HG02642 (cell line): ENCODE measurements around the gene BSPRY.

Experiments used
- ATAC-seq: cut with Tn5 transposase; IDR thresholded peaks from one replicate; pipeline ENCODE4 v1.9.1; 2021; ENCODE audit warnings: mild to moderate bottlenecking; ENCODE audit not compliant: unreplicated experiment, poor library complexity

The BSPRY gene

DNA sequence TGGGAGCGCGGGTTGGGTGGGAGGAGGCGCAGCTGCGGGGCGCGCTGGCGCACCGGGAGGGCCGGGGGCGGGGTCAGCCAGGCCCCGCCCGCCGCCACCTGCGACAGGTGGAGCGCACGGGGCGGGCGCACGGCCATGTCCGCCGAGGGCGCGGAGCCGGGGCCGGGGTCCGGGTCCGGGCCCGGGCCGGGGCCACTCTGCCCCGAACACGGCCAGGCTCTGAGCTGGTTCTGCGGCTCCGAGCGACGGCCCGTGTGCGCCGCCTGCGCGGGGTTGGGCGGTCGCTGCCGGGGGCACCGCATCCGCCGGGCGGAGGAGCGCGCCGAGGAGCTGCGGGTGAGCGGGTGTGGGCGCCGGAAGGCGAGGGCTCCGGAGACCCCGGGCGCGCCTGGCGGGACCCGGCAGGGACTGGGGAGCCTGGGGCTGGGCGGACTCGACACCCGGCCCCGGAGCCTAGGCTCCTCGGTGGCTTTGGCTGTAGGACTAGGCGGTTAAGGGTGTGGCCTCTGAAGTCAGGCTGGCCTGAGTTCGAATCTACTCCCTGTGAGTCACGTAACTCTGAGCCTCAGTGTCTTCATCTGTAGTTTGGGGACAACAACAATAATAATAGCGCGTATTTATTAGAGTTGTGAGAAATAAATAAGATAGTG is at the start of gene BSPRY:
Gene BSPRY (plus strand): TSS at position 97 of the 650 bp plus-strand sequence. CDS start 39 bp downstream, at position 136.
- ATAC-seq = peak; percentile 40

DNA sequence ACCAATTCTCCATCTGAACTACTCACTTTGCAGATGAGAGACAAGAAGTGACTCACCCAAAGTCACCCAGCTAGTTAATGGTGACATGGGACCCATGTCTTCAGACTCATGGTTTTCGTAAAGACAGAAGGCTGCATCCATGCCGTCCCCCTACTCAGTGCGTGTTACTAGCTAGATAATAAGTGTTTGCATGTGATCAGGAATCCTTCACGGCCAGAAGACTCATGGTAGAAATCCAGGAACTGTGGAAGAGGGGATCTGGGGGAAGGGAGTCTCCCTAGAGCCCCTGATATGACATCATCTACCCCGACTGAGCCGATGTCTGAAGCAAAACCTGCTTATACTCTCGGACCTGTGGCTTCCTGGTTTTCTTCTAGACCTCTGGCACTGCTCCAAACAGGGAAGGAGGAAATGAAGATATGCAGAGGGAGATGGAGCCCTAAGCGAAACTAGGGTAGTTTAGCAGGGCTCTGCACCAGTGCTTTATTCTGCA is 49.5 kb upstream of the BSPRY start:
- ATAC-seq = no peak

DNA sequence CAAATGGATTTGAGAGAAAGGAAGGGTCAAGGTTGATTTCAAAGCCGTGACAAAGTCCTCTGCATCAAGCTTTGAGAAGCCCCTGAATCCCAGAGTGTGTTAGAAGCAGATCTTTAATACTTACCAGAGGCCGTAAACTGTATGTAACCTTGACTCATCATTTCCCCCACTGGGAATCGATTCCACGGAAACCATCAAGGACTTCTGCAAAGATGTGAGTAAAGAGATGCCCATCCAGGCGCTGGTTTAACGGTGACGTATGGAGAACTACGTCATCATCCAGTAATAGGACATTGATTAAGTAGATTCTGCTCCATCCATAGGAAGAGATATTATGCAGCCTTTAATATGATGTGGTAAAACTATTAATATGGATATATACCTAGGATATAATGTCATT is 47.8 kb upstream of the BSPRY start:
- ATAC-seq = no peak

DNA sequence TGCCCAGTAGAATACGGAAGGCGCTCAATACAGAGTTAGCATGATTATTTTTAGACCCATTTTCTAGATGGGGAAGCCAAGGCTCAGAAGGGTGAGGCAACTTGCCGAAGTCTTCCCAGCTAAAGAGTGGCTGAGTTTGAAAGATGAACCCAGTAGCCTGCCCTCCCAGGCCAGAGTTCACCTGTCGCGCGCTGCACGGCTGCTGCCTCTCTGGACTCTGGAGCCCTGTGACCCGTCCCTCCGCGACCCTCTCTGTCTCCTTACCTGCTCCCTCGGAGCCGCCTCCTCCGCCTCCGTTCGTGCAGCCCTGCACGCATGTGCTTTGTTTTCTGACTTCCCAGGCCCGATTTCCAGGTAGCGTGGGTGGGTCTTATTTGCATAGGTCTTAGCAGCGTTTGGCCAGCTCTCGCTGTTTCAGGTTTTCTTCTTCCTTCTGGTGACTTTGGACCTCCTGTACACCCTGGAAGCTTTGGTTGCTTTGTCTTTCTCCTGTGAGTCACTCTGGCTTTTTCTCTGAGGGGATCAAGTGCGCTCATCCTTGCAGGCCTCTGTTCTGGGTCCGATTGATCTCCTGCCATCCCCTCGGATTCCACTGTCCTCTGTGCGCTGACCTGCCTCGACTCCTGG is 46.4 kb upstream of the BSPRY start, which contains the start of gene RNF183:
Gene RNF183 (minus strand): TSS at position 585 of the 627 bp plus-strand sequence. CDS start 5,192 bp downstream, outside the sequence.
- no peak for ATAC-seq

DNA sequence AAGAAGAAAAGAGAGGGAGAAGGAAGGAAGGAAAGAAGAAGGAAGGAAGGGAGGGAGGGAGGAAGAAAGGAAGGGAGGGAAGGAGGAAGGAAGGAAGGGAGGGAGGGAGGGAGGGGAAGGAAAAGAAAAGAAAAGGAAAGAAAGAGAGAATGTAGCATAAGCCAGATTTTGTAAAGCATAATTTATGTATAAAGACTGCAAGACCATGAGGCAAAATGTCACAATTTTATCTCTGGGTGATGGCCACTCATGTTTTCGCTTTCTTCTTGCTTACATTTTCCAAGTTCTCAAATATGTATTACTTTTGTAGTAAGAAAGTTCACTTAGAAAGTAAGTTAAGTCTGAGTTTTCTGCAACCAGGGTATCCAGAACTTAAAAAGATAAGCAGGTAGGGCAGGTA is 42.8 kb upstream of the BSPRY start:
- ATAC-seq = no peak

DNA sequence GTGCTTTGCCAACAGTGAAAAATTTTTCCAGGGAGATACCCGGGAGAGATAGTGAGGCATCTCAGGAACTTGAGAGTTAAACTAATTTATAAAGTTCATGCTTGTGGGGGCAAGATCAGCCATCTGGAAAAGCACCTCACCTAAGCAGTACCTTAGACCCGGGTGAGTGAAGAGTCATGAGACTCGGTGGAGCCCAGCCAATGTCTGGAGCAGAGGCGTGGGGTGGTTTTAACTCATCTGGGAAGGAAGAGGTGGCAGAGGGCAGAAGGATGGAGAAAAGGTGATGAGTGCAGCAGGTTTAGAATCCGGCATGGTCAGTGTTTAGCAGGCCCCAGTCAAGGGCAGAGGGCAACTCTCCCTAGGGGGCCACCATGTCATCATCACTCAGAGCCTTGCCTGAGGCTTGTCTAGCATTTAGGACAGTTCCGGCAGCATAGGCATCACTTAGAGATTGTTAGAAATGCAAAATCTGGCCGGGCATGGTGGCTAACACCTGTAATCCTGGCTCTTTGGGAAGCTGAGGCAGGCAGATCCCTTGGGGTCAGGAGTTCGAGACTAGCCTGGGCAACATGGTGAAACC is 41.9 kb upstream of the BSPRY start:
- no peak for ATAC-seq

DNA sequence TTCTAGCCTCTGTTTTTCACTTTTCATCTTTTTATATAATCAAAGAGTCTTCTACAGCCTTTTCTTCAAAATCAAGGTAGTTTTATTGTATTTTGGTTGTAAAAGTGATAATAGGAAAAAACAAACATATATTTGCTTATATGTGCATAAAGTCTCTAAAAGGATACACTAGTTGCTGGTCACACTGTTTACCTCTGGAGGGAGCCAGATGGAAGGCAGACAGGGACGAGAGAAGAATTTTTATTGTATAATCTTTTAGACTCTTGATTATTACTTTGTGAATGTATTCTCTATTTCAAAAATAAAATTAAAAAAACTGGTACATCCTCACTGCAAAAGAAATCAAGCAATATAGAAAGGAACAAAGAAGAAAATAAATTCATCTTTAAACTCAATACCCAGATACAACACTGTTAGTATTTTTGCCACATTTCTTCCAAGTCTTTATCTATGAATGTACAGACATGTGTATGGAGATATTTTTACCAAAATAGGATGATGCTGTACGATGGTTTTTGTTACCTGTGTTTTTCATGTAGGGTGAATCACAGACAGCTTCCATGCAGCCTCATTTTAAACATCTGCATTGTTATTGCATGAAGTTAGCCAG is 40.0 kb upstream of the BSPRY start:
- ATAC-seq = no peak

DNA sequence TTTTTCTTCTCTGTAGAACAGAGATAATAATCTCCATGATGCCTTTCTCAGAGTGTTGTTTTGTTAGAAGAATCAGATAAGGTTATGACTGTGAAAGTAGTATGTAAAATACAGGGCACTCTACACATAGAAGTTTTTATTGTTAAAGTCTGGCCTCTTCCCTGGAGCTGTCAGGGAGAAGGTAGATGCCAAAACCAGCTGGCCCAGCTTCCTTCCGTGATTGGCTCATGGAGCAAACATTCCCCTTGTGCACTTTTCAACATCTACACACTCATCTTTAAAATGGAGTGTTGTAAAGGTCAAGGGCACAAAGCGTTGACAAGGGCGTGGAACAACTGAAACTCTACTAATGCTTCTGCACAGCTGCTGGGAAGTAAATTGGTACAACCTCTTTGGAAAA is 38.8 kb upstream of the BSPRY start:
- no peak for ATAC-seq

DNA sequence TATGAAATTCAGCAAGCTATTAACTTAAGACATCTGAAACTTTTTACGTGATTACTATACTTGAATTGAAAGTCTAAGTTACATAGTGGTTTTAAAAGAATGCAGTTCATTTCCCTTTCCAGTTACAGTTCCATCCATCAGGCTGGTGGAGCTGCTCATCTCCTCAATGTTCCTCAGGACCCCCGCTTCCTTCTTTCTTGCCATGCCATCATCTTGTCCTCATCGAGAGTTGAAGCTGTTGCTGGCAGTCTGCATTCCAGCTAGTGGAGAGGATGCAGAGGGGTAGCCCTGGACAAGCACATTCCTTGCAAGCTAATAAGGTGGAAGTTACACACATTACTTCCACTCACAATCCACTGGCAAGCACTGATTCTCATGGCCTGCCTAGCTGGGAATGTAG is 37.4 kb upstream of the BSPRY start:
- no peak for ATAC-seq

DNA sequence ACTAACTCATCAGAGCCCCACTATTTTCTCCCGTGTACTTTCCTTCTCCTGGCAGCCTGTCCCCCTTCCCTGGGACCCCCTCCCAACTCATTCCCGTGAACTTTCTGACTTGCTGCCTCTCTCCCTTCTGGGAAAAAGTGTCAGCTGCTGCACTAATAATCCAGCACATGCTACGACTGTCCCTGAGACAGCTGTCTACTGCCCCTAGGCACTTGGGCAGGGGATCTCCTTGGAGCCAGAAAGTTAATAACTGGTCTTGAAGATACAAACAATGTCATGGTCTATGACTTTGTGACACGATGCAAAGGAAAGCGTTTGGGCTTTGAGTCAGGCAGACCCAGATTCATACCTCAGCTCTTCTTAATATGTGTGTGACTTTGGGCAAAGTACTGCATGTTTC is 36.1 kb upstream of the BSPRY start:
- ATAC-seq = no peak

DNA sequence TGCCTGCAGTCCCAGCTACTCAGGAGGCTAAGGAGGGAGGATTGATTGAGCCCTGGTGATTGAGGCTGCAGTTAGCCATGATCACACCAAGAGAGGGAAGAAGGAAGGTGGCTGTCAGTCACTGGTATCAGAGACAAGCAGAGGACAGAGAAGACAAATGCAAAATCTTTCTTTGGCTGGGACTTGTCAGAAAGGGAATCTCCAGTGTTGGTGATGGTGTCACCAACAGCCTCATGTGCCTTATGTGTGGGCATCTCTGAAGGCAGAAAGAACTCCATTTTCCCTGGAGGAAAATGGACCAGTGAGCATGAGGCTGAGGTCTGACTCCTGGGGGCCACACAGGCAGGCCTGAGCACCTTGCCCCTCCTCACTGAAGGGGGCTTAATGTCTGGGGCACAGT is 34.1 kb upstream of the BSPRY start:
- no peak for ATAC-seq

DNA sequence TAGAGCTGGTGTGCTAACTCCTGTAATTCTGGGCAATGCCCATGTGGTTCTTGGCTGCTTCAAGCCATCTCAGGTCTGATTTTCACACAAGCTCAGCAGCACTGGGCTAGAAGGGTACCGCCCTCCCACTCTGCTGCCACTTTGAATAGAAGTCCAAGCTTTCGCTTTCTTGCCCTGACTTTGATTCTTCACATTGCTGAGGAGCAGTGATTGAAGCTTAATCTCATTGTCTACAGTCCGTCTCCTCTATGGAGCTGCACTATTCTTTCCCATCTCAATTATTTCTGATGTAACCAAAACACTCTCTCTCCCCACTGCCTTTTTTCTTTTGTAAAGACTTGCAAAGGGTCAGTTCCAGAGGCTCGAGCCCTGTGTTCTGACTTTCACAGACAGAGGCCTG is 33.3 kb upstream of the BSPRY start:
- ATAC-seq = no peak

DNA sequence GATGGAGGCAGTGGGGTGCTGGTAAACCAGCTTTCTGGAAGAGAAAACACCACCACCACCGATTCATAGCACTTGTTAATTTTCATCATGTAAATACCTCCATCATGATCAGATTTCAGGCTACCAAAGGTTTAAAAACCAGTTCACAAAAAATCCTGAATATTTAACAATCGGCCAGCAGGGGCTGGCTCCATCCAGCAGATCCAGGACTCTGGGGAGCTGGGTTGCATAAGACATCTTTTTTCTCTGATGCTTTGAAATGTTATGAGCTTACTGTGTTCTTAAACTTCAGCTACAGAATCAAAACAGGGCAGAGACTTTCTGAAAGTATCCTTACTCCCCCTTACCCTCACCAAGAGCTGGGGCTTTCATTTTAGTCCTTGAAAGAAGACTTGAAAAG is 31.6 kb upstream of the BSPRY start:
- no peak for ATAC-seq

DNA sequence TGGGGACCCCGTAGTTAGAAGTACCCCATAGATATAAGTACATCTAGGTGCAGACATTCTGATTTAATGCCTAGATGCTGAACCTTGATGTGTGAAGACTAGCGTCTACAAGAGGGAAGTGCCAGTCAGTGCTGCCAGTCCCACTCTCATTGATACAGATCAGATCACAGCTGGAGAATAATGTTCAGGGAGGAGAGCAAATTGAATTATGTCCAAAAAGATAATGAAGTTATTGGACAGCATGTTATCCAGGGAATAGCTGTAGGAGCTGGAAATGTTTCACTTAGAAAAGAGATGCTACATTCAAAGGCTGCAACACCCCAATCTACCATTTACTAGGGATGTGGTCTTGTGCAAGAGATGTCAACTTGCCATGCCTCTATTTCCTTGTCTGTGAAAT is 30.3 kb upstream of the BSPRY start:
- no peak for ATAC-seq

DNA sequence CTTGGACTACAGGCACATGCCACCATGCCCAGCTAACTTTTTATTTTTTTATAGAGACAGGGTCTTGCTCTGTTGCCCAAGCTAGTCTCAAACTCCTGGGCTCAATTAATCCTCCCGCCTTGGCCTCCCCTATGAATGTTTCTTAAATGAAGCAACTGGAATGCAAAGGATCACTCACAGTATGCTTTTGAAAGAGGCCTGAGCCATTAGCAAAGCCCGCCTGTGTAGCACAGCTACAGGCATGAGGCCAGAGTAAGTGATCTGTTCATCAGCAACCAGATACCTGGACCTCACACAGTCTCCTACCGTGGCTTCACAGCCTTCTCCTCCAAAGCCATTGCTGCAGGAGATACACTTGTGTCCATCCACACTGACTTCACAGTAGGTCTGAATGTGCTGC is 29.3 kb upstream of the BSPRY start:
- ATAC-seq = no peak

DNA sequence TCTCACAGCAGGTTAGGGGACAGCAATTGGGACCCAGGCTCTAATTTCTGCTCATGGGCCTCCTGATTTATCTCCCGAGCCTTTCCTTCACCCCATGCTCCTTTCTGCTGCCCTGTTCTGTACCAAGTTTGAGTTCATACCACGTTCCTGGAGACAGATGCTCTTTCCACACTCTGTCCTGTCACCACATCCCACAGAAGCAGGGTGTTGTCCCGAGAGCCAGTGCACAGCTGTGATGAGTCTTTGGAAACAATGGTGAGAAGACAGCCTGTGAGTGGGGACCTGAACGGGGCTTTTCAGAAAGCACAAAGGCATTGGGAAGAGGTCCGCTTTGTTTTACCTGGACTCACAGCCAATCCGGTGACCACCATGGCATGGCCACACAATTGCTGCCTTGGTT is 26.7 kb upstream of the BSPRY start:
- no peak for ATAC-seq

DNA sequence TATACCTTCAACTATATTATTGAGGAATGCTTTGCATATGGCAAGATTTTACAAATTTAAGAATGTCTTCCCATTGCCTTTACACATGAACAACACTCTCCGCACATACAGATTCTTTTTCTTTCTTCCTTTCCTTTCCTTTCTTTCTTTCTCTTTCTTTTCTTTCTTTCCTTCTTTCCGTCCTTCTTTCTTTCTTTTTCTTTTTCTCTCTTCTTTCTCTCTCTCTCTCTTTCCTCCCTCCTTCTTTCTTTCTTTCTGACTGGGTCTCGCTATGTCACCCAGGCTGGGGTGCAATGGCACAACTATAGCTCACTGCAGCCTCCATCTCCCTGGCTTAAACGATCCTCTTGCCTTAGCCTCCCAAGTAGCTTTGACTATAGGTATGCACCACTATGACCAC is 23.1 kb upstream of the BSPRY start:
- ATAC-seq = no peak

DNA sequence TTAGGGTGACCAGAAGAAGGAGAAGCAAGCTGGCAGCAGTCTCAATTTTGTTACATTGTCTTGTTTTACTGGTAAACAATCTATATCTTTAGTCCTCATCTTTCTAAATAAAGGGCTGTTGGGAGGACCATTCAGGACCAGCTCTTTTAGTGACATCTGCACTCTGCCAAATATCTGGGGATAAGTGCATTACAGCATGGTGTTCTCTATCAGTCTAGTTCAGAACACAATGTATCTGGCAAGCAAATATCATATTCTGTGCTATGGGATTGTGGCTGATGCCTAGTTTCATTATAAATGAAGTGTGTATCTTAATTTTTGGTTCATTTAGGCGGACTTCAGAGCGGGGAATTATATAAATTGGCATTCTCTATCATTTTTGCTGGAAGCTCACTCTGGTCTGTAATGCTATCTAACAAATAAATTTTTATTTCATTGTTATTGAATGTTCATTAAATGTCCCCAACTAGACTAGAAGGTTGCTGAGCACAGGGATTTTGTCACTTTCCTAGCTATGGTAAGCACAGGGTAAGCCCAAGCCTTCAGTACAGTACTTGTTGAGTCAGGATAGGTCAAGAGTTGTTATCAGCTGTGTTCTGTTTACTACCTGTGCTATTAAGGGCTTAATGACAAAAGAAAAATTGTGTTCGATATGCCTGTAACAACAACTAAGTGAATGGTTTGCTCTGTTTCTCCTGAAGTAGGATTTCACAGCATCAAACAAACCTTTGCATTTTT is 21.1 kb upstream of the BSPRY start:
- ATAC-seq = no peak

DNA sequence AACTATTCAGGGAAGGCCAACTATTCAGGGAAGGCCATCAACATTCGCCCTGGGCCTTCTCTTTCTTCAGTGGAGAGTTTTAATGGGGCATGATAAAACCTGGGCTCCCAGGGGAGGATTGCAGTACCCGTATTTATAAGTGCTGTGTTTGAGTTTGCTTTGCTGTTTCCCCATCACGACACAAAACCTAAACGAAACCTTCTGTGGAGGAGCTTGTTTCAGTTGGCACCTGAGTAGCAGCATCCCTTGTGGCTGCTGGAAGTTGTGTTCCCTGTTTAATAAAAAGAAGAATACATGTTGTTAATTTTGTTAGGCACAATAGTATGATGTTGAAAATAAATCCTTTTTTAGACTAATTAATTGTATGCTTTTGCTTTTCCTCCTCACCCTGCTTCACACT is 17.6 kb upstream of the BSPRY start:
- no peak for ATAC-seq

DNA sequence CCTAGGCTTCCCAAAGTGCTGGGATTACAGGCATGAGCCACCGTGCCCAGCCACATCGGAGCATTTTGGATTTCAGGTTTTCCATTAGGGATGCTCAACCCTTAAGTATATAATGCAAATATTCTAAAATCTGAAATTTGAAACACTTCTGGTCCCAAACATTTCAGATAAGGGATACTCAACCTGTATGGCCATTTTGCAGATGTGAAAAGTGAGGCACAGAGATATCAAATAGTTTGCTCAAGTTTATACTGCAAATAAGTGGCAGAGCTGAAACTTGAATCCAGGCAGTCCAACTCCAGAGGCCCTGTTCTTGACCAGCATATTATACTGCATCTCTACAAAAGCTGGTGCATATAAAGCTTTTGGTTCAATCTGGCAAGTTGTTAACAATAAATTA is 11.6 kb upstream of the BSPRY start:
- ATAC-seq = no peak
